HG02571 (cell line): Measurements from ENCODE around the gene ITGA3.
"Not testable (repeated sequence)": the region's sequence is repeated elsewhere in the genome, so short reads cannot be mapped to it uniquely, and the experiment has no call there.

Source experiments
- ATAC-seq: cut with Tn5 transposase; IDR thresholded peaks from one replicate; pipeline ENCODE4 v1.9.1; 2021; ENCODE audit warnings: mild to moderate bottlenecking, moderate library complexity; ENCODE audit not compliant: unreplicated experiment

The ITGA3 gene

GRCh38 chr17:50051082-50051576 is 4.8 kb upstream of the ITGA3 start:
- ATAC-seq: no peak

GRCh38 chr17:50051606-50052005 is 4.3 kb upstream of the ITGA3 start:
- ATAC-seq: no peak

- no peak for ATAC-seq
Observed at GRCh38 chr17:50052241-50052796, 3.6 kb upstream of the ITGA3 start.

DNA sequence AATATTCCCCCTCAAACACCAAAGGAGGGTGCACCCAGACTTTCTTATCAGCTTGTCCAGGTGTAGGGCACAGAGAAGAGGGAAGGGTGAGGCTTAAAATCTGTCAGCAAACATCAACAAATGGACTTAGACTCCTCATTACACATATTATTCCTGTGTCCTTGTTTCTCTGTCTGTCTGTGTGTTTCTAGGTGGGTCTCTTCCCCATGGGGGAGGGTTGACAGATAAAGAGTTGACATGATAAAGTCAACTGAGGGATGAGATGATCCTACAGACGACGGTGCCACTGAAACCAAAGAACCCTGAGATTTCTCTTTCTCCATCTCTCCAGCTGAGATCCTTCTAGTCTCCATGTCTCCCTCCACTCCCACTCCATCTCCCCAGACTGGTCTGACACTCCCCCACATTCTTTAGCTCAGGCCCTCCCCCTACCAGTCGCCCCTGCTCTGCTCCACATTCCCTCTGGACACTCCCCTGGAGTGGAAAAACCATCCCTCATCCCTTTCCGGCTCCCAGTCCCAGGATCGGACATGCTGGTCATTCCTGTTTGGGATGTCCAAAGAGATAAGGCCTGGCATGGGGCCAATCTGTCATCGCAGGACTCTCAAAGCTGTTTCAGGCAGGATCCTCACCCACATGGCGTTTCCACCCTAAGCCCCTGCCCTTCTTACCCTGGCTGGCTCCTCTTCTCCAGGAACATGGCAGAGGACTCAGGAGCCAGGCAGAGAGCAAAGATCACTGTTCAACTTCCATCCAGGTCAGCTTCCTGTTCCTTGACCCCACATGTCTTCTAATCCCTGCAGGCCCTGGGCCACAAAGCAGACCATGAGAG is 2.9 kb upstream of the ITGA3 start:
- ATAC-seq: no peak

DNA sequence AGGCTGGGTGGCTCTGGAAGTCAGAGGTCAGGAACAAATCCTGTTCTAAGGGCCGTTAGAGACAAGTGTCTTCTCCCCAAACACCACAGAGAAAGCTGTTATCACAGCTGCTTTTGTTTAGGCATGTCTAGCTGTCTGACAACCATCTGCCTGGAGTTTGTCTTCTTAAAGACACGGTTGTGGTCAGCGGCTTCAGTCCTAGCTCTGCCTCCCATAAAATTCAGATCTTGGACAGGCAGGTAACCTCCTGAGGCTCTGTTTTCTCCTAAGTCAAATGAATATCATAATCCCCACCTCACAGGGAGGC is 2.3 kb upstream of the ITGA3 start:
- ATAC-seq: no peak

GRCh38 chr17:50055055-50055425 is 870 bp upstream of the ITGA3 start:
- no peak for ATAC-seq

DNA sequence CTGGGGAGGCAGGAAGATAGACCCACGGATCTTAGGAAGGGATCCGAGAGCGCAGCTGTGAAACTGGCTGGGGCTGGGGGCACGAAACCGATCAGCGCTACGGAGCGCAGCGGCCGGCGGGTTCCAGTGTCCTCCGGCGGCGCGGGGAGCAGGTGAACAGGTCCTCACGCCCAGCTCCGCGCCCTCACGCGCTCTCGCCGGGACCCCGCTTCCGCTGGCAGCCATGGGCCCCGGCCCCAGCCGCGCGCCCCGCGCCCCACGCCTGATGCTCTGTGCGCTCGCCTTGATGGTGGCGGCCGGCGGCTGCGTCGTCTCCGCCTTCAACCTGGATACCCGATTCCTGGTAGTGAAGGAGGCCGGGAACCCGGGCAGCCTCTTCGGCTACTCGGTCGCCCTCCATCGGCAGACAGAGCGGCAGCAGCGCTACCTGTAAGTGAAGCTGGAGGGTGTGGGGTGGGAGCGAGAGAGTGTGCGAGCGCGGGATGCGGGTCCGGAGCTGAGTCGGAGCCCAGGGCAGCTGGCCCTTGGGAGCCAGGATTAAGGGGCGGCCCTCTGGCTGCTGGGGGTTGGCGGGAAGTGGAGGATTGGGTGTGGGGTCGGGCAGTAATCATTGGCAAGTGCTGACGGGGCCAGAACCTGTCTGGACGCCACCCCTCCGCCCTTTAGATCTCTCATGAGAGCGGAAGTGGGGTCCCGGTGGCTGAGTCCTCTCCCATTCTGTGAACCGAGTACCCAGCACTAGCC is 479 bp downstream of the ITGA3 start:
- no peak for ATAC-seq

DNA sequence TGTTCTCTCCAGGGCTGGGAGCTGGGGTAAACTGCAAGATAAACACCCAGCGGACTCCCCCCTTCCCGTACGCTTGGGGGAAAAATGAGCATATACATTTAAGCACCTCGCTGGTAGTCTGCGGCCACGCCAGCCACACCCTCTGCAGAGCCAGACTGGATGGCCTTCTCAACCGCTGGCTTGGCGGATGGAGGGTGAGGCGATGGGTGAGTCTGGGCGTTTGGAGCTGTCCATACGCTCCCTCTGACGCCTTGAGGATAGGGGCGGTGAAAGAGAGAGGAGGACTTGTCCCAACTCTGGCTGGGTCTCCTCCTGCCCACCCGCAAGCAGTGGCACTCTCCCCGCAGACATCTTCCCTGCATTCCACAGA is 1.0 kb downstream of the ITGA3 start:
- no peak for ATAC-seq

GRCh38 chr17:50057521-50057991 is 1.6 kb downstream of the ITGA3 start:
- ATAC-seq: no peak

GRCh38 chr17:50058296-50058953 is 2.5 kb downstream of the ITGA3 start:
- no peak for ATAC-seq

DNA sequence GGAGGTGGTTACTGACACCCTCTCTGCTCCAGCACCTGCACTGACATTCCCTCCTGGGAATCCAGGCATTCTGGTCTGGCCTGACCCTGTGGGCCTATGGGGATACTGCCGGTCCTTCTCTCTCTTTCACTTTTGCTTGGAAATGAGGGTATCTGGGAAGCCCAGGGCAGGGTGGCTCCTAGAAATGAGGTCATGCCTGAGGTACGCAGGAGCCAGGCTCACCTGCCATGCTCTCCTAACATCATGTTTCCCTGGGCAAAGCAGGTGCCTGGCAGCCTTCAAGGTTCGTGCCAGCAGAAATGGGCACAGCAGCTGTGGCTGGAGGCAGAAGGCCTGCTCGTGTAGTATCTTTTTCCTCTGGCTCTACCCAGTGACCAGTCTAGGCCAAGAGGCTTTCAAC is 3.3 kb downstream of the ITGA3 start:
- no peak for ATAC-seq

GRCh38 chr17:50059759-50060273 is 3.9 kb downstream of the ITGA3 start:
- ATAC-seq: no peak

DNA sequence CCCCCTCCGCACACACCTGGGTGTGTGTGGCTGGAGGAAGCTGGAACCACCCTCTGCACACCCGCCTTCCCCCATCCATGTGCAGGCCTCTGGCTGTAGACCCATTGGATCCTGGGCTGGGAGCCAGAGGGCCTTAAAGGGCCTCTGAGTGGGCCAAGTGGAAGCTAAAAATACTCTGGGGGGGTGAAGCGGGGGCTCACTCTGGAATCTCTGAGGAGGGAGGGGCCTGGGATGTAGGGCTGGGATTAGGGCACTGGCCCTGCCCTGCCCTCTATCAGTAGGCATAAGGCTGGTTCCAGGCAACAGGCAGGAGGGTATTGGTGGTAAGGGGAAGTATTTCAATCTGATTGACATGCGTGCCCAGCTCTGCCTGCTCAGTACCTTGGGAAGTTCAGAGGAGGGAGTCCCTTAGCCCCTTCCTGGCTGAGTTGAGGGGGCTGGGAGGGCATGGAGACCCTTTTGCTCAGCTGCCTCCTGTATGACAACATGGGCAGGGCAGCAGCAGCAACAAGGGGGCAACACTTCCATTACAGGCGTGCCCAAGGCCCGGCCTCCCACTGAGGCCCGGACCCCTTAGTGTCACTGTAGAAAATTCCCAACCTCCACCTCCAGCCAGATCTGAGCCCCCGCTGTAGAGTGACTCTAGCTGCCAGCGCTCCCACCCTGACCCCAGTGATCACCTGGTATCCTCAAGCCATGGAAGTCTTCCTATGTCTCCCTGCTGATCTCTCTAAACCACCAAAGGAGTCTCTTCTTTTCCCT is 5.2 kb downstream of the ITGA3 start:
- no peak for ATAC-seq

DNA sequence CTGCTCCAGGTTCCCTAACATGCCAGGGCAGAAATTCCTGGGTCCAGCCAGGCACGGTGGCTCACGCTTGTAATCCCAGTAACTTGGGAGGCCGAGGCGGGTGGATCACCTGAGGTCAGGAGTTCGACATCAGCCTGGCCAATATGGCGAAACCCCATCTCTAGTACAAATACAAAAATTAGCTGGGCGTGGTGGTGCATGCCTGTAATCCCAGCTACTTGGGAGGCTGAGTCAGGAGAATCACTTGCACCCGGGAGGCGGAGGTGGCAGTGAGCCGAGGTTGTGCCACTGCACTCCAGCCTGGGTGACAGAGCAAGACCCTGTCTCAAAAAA is 5.8 kb downstream of the ITGA3 start:
- not testable (repeated sequence) for ATAC-seq

DNA sequence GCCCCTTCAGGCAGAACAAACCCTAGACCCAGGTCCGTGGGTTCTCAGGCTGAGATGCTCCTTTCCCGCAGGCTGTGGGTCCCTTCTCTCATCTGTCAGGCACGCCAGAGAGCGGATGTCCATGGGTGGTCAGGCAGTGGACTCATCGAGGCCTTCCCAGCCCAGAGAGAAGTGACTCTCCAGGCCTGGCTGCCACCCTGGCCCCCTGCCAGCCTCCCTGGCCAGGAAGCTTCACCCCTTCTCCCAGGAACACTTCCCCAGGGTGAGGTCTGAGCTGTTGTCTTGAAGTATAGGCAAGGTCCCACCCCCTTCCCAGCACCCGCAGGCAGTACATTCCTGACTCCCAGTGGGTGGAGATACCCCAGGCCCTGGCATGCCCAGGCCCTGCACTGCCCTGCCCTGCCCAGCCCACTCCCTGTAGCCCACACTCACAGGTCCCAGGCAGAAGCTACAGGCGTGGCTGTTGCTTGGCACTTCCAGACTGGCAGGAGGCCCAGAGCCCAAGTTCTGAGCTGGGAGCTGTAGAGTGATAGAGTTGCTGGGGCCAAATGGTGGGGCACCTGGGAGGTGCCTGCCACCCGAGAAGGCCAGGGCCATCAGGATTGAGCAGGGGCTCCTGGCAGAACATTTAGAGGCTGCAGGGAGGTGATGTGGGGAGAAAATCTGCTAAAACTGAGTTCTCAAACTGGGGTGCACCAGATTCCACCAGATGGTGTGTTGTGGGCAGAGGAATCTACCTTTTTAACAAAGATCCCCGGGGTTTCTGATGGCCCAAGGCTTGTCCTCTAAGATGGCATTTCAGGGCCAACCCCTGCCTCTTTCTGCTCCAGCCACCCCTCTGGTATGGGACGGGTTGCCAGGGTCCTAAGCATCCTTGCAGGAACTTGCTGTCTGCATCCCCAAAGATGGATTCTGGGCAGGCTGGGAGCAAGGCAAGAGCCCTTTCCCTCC is 6.7 kb downstream of the ITGA3 start:
- ATAC-seq: no peak

- ATAC-seq: no peak
Observed at GRCh38 chr17:50063561-50064252, 7.8 kb downstream of the ITGA3 start.

DNA sequence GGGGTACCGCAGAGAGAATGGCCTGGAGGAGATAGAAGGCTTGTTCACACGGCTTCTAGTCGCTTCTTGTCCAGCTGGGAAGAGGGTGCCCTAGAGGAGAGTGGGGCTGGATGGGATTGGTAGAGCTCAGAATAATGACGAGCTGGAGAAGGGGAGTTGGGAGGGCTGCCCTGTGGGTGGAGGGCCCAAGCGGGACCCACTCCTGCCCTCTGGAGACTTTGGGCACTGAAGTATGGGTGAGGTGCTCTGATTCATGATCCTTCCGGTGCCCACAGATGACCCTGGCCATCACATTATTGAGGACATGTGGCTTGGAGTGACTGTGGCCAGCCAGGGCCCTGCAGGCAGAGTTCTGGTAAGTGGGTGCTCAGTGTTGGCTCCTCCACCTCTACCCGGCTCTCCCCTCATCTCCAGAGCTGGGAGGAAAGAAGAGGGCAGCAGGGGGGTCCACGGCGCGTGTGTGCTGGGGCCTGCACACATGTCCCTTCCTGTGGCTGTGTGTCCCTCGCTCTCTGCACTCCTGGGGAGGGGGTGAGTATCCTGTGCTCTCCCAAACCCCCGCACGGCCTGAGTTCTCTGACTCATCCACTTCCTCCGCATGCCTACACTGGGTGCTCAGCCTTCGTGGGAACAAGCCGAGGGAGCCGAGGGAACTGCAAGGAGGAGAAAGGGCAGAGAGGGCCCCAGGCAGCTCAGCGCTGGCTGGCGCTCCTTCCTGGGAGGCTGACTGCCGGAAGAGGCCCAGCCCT is 8.5 kb downstream of the ITGA3 start:
- ATAC-seq: no peak

GRCh38 chr17:50065056-50065455 is 9.1 kb downstream of the ITGA3 start:
- no peak for ATAC-seq
